ENCODE data around the gene GIT2.
"Not testable (repeated sequence)": the region's sequence is repeated elsewhere in the genome, so short reads cannot be mapped to it uniquely, and the experiment has no call there.

GIT2 gene

GRCh38 chr12:109944561-109945359 is 51.4 kb downstream of the GIT2 start:
- DNase-seq (ENCODE audit: low spot score) = no peak

GRCh38 chr12:109943811-109944210 is 52.4 kb downstream of the GIT2 start:
- DNase-seq (ENCODE audit: low spot score) = no peak

- no peak for DNase-seq (ENCODE audit: low spot score)
Observed at GRCh38 chr12:109940339-109940923, 55.7 kb downstream of the GIT2 start.

- no peak for DNase-seq (ENCODE audit: low spot score)
Observed at GRCh38 chr12:109939504-109939903, 56.7 kb downstream of the GIT2 start.

GRCh38 chr12:109938947-109939346 is 57.2 kb downstream of the GIT2 start:
- DNase-seq (ENCODE audit: low spot score) = no peak

GRCh38 chr12:109937371-109937770 is 58.8 kb downstream of the GIT2 start:
- no peak for DNase-seq (ENCODE audit: low spot score)

GRCh38 chr12:109934026-109934425 is 62.1 kb downstream of the GIT2 start:
- no peak for DNase-seq (ENCODE audit: low spot score)

GRCh38 chr12:109932878-109933503 is 63.2 kb downstream of the GIT2 start:
- DNase-seq (ENCODE audit: low spot score) = no peak

- DNase-seq (ENCODE audit: low spot score) = no peak
Observed at GRCh38 chr12:109931143-109931542, 65.0 kb downstream of the GIT2 start.

- no peak for DNase-seq (ENCODE audit: low spot score)
Observed at GRCh38 chr12:109930028-109930800, 66.0 kb downstream of the GIT2 start.

- not testable (repeated sequence) for DNase-seq (ENCODE audit: low spot score)
Observed at GRCh38 chr12:109929326-109929725, 66.8 kb downstream of the GIT2 start.

- no peak for DNase-seq (ENCODE audit: low spot score)
Observed at GRCh38 chr12:109928058-109928656, 68.0 kb downstream of the GIT2 start.

- peak; percentile 24 for DNase-seq (ENCODE audit: low spot score)
Observed at GRCh38 chr12:109927622-109928021, 68.5 kb downstream of the GIT2 start.

- DNase-seq (ENCODE audit: low spot score) = no peak
Observed at GRCh38 chr12:109926488-109927210, 69.5 kb downstream of the GIT2 start.

GRCh38 chr12:109926016-109926415 is 70.2 kb downstream of the GIT2 start:
- DNase-seq (ENCODE audit: low spot score) = no peak

GRCh38 chr12:109925185-109925840 is 70.9 kb downstream of the GIT2 start:
- DNase-seq (ENCODE audit: low spot score) = no peak

- no peak for DNase-seq (ENCODE audit: low spot score)
Observed at GRCh38 chr12:109923481-109924245, 72.5 kb downstream of the GIT2 start.

- no peak for DNase-seq (ENCODE audit: low spot score)
Observed at GRCh38 chr12:109923038-109923437, 73.1 kb downstream of the GIT2 start.

- no peak for DNase-seq (ENCODE audit: low spot score)
Observed at GRCh38 chr12:109921982-109922381, 74.2 kb downstream of the GIT2 start.

GRCh38 chr12:109920261-109920780 is 75.8 kb downstream of the GIT2 start:
- no peak for DNase-seq (ENCODE audit: low spot score)

Measured in CD4-positive, alpha-beta T cell treated with Interleukin-6 at 100 ng/mL for 8 hours (primary cell).